HepG2 (cell line): ENCODE data around the gene ERF. TPM values are rescaled to one million over a fixed set of nuclear protein-coding genes. Genes with fewer than 3 reads are reported as not detected.

Source experiments
- AHR ChIP-seq: IDR thresholded peaks from 2 replicates; pipeline ENCODE4 v1.6.1; 2018; ENCODE audit warnings: missing genetic modification reagents, missing compliant biosample characterization
- BRD4 ChIP-seq: sonication (generic); formaldehyde crosslinking; IDR thresholded peaks from 2 replicates; pipeline ENCODE4 v1.4.0; 2020; ENCODE audit warnings: missing genetic modification reagents
- DNMT1 ChIP-seq: sonication (generic); formaldehyde crosslinking; IDR thresholded peaks from 2 replicates; pipeline ENCODE4 v1.5.1; 2020; ENCODE audit warnings: mild to moderate bottlenecking, missing genetic modification reagents
- EED ChIP-seq: sonication (generic); formaldehyde crosslinking; IDR thresholded peaks from 2 replicates; pipeline ENCODE4 v1.5.0; 2020; ENCODE audit warnings: mild to moderate bottlenecking, missing genetic modification reagents
- GATA4 ChIP-seq: sonication (generic); IDR thresholded peaks from 2 replicates; pipeline ENCODE4 v1.6.1; 2016; ENCODE audit warnings: antibody characterized with exemption, low read depth, borderline replicate concordance
- GZF1 ChIP-seq: sonication (generic); formaldehyde crosslinking; IDR thresholded peaks from 2 replicates; pipeline ENCODE4 v1.5.1; 2020; ENCODE audit warnings: mild to moderate bottlenecking, missing genetic modification reagents
- KLF11 ChIP-seq: IDR thresholded peaks from 2 replicates; pipeline ENCODE4 v1.6.1; 2016; ENCODE audit warnings: missing compliant biosample characterization
- KLF9 ChIP-seq: IDR thresholded peaks from 2 replicates; pipeline ENCODE4 v1.6.1; 2016; ENCODE audit warnings: low read depth
- MYNN ChIP-seq: sonication (generic); formaldehyde crosslinking; IDR thresholded peaks from 2 replicates; pipeline ENCODE4 v1.4.0; 2020; ENCODE audit warnings: mild to moderate bottlenecking, low read depth, missing genetic modification reagents
- NFATC3 ChIP-seq: sonication (generic); formaldehyde crosslinking; IDR thresholded peaks from 2 replicates; pipeline ENCODE4 v1.5.1; 2020; ENCODE audit warnings: mild to moderate bottlenecking, missing genetic modification reagents
- NFYC ChIP-seq: IDR thresholded peaks from 2 replicates; pipeline ENCODE4 v1.6.1; 2016; ENCODE audit warnings: missing genetic modification reagents, missing compliant biosample characterization
- POLR2G ChIP-seq: fragments of 200-400 bp; formaldehyde crosslinking; IDR thresholded peaks from 2 replicates; pipeline ENCODE4 v1.6.1; 2018; ENCODE audit warnings: mild to moderate bottlenecking, low read depth, low read length, moderate library complexity
- REXO4 ChIP-seq: sonication (generic); formaldehyde crosslinking; IDR thresholded peaks from 2 replicates; pipeline ENCODE4 v1.8.0; 2022; ENCODE audit warnings: missing genetic modification reagents, mild to moderate bottlenecking, borderline replicate concordance
- RFXANK ChIP-seq: IDR thresholded peaks from 2 replicates; pipeline ENCODE4 v1.6.1; 2016
- SAP130 ChIP-seq: IDR thresholded peaks from 2 replicates; pipeline ENCODE4 v1.6.1; 2016; ENCODE audit warnings: low read depth
- ZNF337 ChIP-seq: sonication (generic); formaldehyde crosslinking; IDR thresholded peaks from 2 replicates; pipeline ENCODE4 v1.5.1; 2020; ENCODE audit warnings: missing genetic modification reagents, low read depth, mild to moderate bottlenecking, borderline replicate concordance
- ZNF510 ChIP-seq: sonication (generic); formaldehyde crosslinking; IDR thresholded peaks from 2 replicates; pipeline ENCODE4 v1.4.0; 2020; ENCODE audit warnings: low read depth, mild to moderate bottlenecking, missing genetic modification reagents
- ZNF773 ChIP-seq: sonication (generic); formaldehyde crosslinking; IDR thresholded peaks from 2 replicates; pipeline ENCODE4 v1.4.0; 2020; ENCODE audit warnings: missing genetic modification reagents, borderline replicate concordance
- ZNF782 ChIP-seq: sonication (generic); formaldehyde crosslinking; IDR thresholded peaks from 2 replicates; pipeline ENCODE4 v1.4.0; 2020; ENCODE audit warnings: missing genetic modification reagents, mild to moderate bottlenecking, borderline replicate concordance
- polyA plus RNA-seq, 8 experiments: library from polyadenylated mRNA; depleted of rRNA in 3 of 8; stranded (reverse) in 7 of 8; unstranded in 1 of 8; fragments of >200 nt; fragmentation: Illumina TruSeq in 4 of 8; extraction: Trizol in 4 of 8; gene quantifications; 2 replicates each; pipeline versions ENCODE4 v1.2.1 to v1.2.3, GENCODE V29; 2011 to 2016; ENCODE audit warnings: low read depth in 4 of 8, missing spikeins in 1 of 8, mixed read lengths in 1 of 8; ENCODE audit not compliant: insufficient read depth in 1 of 8
- total RNA-seq, 5 experiments: library from RNA; depleted of rRNA; stranded (reverse); fragments of >200 nt; fragmentation: Illumina TruSeq; extraction: Trizol; gene quantifications; 2 replicates each; pipeline ENCODE4 v1.2.3, GENCODE V29; 2016; ENCODE audit warnings: low read depth in 1 of 5
- TF ChIP-seq, protein P1 (sequence below): sonication (generic); formaldehyde crosslinking; IDR thresholded peaks from 2 replicates; pipeline ENCODE4 v1.8.0; 2022; ENCODE audit warnings: missing genetic modification reagents, mild to moderate bottlenecking, borderline replicate concordance
- TF ChIP-seq, protein P2 (sequence below): sonication (generic); formaldehyde crosslinking; IDR thresholded peaks from 2 replicates; pipeline ENCODE4 v1.4.0; 2020; ENCODE audit warnings: missing genetic modification reagents
- TF ChIP-seq, protein P3 (sequence below): sonication (generic); formaldehyde crosslinking; IDR thresholded peaks from 2 replicates; pipeline ENCODE4 v1.9.0; 2021; ENCODE audit warnings: mild to moderate bottlenecking, missing genetic modification reagents

ERF gene
- total and polyA plus RNA-seq, 2 of the 13 experiments (the other 11 are each of a cell fraction or from before 2014, with no cell fraction given), result 67.1 to 69.9 TPM

DNA sequence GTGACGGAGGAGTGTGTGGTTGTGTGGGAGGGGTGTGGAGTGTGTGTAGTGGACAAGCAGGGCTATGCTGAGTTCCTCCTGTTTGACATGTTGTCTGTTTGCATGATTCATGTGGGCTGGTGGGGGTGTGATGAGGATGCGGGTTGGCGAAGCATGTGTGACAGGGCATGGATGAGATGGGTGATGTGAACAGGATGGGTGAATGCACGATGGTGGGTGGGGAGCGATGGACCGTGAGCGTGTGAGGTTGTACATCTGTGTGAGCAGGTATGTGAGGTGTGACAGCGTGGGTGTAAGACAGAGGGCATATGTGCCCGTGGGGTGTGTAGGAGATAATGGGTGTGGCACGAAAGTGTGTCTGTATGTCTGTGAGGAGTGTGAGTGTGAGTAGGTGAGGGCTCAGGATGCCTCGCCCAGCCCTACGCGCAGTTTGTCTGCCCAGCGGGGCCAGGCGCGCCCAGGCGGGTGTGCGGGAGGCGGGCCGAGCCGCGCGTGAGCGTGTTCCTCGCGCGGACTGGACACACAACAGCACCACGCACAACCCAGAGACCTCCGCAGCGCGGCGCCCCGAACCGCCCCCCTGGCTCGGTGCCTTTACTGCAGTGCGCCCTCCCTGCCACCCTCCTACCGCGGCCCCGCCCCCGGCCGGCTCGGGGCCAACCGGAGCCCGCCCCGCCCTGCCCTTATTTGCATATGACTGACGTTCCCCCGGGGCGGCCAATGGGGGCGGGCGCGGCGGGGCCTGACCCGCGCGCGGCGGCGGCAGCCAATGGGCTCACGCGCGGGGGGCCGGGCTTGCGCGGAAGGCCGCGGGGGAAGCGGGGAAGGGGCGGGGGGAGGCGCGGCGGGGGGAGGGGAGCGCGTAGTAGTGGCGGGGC, 28.5 kb upstream of the ERF start (continued):
- no peak for TF ChIP-seq RFXANK
- peak; percentile 60 for TF ChIP-seq POLR2G
- no peak for TF ChIP-seq GZF1 (CRISPR knock-in tag)
- TF ChIP-seq KLF11 (CRISPR knock-in tag), result no peak
- TF ChIP-seq ZNF782, result no peak
- TF ChIP-seq NFATC3 (CRISPR knock-in tag), result no peak
- TF ChIP-seq REXO4, result no peak
- peak; percentile 62 for TF ChIP-seq NFYC
- no peak for TF ChIP-seq ZNF773 (CRISPR knock-in tag)
- no peak for TF ChIP-seq MYNN
- TF ChIP-seq, protein P1, sequence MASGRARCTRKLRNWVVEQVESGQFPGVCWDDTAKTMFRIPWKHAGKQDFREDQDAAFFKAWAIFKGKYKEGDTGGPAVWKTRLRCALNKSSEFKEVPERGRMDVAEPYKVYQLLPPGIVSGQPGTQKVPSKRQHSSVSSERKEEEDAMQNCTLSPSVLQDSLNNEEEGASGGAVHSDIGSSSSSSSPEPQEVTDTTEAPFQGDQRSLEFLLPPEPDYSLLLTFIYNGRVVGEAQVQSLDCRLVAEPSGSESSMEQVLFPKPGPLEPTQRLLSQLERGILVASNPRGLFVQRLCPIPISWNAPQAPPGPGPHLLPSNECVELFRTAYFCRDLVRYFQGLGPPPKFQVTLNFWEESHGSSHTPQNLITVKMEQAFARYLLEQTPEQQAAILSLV, result peak; percentile 69; the same call in 1 of the 2 replicates
- no peak for TF ChIP-seq BRD4 (CRISPR knock-in tag)
- TF ChIP-seq ZNF337, result no peak
- TF ChIP-seq AHR (CRISPR knock-in tag), result no peak
- peak; percentile 36 for TF ChIP-seq DNMT1 (CRISPR knock-in tag)
- peak; percentile 17; the same call in 1 of the 2 replicates for TF ChIP-seq SAP130 (CRISPR knock-in tag)
- TF ChIP-seq, protein P2, sequence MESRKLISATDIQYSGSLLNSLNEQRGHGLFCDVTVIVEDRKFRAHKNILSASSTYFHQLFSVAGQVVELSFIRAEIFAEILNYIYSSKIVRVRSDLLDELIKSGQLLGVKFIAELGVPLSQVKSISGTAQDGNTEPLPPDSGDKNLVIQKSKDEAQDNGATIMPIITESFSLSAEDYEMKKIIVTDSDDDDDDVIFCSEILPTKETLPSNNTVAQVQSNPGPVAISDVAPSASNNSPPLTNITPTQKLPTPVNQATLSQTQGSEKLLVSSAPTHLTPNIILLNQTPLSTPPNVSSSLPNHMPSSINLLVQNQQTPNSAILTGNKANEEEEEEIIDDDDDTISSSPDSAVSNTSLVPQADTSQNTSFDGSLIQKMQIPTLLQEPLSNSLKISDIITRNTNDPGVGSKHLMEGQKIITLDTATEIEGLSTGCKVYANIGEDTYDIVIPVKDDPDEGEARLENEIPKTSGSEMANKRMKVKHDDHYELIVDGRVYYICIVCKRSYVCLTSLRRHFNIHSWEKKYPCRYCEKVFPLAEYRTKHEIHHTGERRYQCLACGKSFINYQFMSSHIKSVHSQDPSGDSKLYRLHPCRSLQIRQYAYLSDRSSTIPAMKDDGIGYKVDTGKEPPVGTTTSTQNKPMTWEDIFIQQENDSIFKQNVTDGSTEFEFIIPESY (CRISPR knock-in tag), result no peak
- TF ChIP-seq KLF9 (CRISPR knock-in tag), result no peak
- TF ChIP-seq ZNF510 (CRISPR knock-in tag), result 0 out of 2 replicates have a peak, but pooled peaks have one; percentile 76
- TF ChIP-seq GATA4, result no peak
- TF ChIP-seq, protein P3, sequence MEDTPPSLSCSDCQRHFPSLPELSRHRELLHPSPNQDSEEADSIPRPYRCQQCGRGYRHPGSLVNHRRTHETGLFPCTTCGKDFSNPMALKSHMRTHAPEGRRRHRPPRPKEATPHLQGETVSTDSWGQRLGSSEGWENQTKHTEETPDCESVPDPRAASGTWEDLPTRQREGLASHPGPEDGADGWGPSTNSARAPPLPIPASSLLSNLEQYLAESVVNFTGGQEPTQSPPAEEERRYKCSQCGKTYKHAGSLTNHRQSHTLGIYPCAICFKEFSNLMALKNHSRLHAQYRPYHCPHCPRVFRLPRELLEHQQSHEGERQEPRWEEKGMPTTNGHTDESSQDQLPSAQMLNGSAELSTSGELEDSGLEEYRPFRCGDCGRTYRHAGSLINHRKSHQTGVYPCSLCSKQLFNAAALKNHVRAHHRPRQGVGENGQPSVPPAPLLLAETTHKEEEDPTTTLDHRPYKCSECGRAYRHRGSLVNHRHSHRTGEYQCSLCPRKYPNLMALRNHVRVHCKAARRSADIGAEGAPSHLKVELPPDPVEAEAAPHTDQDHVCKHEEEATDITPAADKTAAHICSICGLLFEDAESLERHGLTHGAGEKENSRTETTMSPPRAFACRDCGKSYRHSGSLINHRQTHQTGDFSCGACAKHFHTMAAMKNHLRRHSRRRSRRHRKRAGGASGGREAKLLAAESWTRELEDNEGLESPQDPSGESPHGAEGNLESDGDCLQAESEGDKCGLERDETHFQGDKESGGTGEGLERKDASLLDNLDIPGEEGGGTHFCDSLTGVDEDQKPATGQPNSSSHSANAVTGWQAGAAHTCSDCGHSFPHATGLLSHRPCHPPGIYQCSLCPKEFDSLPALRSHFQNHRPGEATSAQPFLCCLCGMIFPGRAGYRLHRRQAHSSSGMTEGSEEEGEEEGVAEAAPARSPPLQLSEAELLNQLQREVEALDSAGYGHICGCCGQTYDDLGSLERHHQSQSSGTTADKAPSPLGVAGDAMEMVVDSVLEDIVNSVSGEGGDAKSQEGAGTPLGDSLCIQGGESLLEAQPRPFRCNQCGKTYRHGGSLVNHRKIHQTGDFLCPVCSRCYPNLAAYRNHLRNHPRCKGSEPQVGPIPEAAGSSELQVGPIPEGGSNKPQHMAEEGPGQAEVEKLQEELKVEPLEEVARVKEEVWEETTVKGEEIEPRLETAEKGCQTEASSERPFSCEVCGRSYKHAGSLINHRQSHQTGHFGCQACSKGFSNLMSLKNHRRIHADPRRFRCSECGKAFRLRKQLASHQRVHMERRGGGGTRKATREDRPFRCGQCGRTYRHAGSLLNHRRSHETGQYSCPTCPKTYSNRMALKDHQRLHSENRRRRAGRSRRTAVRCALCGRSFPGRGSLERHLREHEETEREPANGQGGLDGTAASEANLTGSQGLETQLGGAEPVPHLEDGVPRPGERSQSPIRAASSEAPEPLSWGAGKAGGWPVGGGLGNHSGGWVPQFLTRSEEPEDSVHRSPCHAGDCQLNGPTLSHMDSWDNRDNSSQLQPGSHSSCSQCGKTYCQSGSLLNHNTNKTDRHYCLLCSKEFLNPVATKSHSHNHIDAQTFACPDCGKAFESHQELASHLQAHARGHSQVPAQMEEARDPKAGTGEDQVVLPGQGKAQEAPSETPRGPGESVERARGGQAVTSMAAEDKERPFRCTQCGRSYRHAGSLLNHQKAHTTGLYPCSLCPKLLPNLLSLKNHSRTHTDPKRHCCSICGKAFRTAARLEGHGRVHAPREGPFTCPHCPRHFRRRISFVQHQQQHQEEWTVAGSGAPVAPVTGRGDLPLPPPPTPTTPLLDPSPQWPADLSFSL (CRISPR knock-in tag), result peak; percentile 69
- TF ChIP-seq EED, result 0 out of 2 replicates have a peak, but pooled peaks have one; percentile 48
